Measurements from ENCODE around the gene KLF14. TPM values are rescaled to one million over a fixed set of nuclear protein-coding genes. Genes with fewer than 3 reads are reported as not detected.
"Not testable (repeated sequence)": the region's sequence is repeated elsewhere in the genome, so short reads cannot be mapped to it uniquely, and the experiment has no call there.

The KLF14 gene
- total RNA-seq, 4 donors from 2014 or later, result 0.72 to 1.4 (median 1.0) TPM; not detected in 1

- TF ChIP-seq, protein P1, sequence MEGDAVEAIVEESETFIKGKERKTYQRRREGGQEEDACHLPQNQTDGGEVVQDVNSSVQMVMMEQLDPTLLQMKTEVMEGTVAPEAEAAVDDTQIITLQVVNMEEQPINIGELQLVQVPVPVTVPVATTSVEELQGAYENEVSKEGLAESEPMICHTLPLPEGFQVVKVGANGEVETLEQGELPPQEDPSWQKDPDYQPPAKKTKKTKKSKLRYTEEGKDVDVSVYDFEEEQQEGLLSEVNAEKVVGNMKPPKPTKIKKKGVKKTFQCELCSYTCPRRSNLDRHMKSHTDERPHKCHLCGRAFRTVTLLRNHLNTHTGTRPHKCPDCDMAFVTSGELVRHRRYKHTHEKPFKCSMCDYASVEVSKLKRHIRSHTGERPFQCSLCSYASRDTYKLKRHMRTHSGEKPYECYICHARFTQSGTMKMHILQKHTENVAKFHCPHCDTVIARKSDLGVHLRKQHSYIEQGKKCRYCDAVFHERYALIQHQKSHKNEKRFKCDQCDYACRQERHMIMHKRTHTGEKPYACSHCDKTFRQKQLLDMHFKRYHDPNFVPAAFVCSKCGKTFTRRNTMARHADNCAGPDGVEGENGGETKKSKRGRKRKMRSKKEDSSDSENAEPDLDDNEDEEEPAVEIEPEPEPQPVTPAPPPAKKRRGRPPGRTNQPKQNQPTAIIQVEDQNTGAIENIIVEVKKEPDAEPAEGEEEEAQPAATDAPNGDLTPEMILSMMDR (IDR thresholded peaks at IDR 0.05), result no peak
- no peak for DNase-seq (ENCODE audit: low spot score)
- no peak for ATAC-seq (ENCODE audit: low FRiP score)
Measured at GRCh38 chr7:130695840-130696239, 38.2 kb downstream of the KLF14 start.

- not testable (repeated sequence) for DNase-seq (ENCODE audit: low spot score); ATAC-seq (ENCODE audit: low FRiP score)
Measured at GRCh38 chr7:130692396-130692795, 41.6 kb downstream of the KLF14 start.

DNA sequence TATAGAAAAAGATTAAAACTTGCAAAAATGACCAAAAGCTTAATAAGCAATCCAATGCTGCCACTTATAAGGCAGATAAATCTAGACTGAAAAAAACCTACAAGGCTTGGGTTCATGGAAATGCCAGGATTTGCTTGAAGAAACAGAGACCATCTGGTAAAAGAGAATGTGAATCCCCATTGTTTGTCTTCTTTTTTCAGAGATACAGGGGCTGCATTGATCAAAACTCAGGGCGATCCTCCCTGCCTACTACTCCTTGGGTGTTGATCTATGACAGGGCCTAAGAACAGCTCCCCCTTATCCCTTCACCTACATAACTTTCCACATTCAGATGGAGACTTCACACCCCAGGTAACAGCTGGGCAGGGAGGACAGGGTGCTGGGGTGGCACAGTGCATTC, 44.3 kb downstream of the KLF14 start:
- DNase-seq (ENCODE audit: low spot score), result no peak
- TF ChIP-seq, protein P1 (IDR thresholded peaks at IDR 0.05), result no peak
- no peak for ATAC-seq (ENCODE audit: low FRiP score)

DNA sequence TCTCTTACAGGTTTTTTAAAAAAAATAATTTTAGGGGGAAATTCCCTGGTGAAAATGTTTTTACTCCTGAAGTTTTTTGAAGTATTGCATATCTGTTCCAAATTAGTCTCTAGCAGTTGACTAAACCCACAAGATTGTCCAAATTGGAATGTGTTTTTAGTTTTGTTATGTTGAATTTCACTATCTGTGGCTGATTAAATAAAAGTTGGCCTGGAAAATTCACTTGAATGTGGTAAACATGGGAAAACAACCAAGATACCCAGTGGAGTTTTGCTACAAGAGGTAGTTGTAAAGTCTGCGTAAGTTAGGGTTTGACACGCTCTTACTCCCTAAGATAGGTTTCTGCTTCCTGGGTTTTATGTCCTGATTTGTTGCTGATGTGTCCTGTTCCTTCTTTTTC, 51.0 kb downstream of the KLF14 start:
- DNase-seq (ENCODE audit: low spot score), result no peak
- no peak for ATAC-seq (ENCODE audit: low FRiP score)
- TF ChIP-seq, protein P1 (IDR thresholded peaks at IDR 0.05), result no peak

Other genes with a start within 250 kb of the KLF14 start
- 100 to 1,000 TPM in 3 of 4 donors, 10 to 100 TPM in 1; 64.0 to 953 (median 201) TPM for gene MEST, start 242.1 kb downstream of the KLF14 start, total RNA-seq
- 10 to 100 TPM; 12.6 to 29.8 (median 16.8) TPM for gene COPG2, start 65.5 kb downstream of the KLF14 start, total RNA-seq
- not detected for gene TSGA13, start 47.7 kb downstream of the KLF14 start, total RNA-seq

All from omental fat pad (tissue), 4 donors.